Esophagus squamous epithelium (tissue), 4 donors: Measurements from ENCODE around the gene SRRT.

Experiments
- CTCF ChIP-seq, 6 experiments: fragments of 450-650 bp in 4 of 6; fragments of 200-600 bp in 2 of 6; sonication (generic) in 2 of 6; IDR thresholded peaks; one replicate each; pipeline ENCODE4 v1.5.1; 2016 to 2019; ENCODE audit warnings: antibody characterized with exemption in 6 of 6, mild to moderate bottlenecking in 4 of 6, moderate library complexity in 4 of 6
- POLR2A ChIP-seq, 4 donors: fragments of 450-650 bp; IDR thresholded peaks; one replicate each; pipeline ENCODE4 v1.6.1; 2017; ENCODE audit warnings: antibody characterized with exemption in 4 of 4, mild to moderate bottlenecking in 4 of 4, moderate library complexity in 3 of 4

GRCh38 chr7:100887516-100888290, 12.8 kb downstream of the SRRT start:
- TF ChIP-seq CTCF (IDR thresholded peaks at IDR 0.05) (no peak), POLR2A (IDR thresholded peaks at IDR 0.05) (no peak)
